GM13977 (cell line): ENCODE measurements around the gene RGS19.

Experiments used
- DNase-seq: peaks from one replicate; pipeline ENCODE4 v3.0.0; 2012; ENCODE audit warnings: low spot score
- CTCF ChIP-seq: IDR thresholded peaks from 2 replicates; pipeline ENCODE4 v1.5.1; 2012; ENCODE audit warnings: mild to moderate bottlenecking, control low read depth; ENCODE audit not compliant: insufficient read depth; ENCODE audit errors: extremely low read depth, missing control alignments
- in situ Hi-C: fragments of 300-500 bp; cut with MboI; formaldehyde crosslinking; loops from one replicate; pipeline ENCODE4 v1.12.0; 2022; ENCODE audit warnings: low sequenced_read_pairs, low pct_unique_long_range_greater_than_20kb, mixed read lengths, inconsistent platforms; ENCODE audit not compliant: unreplicated experiment

RGS19 gene

DNA sequence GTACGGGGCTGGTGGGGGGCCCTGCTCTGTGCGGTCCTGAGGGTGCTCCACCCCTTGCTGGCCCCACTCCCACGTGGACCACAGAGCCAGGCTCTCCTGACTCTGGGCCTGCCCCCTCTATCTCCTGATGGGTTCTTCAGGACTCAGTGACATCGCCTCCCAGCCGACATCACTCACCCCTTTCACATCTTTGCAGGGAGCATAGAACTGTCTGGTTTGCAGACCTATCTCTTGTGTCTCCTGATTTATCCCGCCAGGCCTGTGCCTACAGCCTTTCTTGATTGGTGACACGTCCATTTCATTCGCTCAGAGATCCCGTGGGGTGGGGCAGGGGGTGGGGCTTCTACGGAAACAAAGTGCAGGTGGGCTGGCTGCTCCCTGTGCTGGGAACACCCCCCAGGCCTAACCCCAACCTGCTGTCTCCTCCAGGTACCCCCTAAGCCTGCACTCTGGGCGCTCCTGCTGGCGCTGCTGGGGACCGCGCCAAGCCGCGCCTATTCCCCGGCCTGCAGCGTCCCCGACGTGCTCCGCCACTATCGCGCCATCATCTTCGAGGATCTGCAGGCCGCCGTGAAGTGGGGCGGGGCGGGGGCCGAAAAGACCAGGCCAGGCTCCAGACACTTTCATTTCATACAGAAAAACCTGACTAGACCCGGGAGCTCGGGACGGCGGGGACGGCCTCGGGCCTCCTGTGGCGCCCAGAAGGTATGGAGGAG, 41.7 kb downstream of the RGS19 start:
- in situ Hi-C loops, result no loop called here
- DNase-seq, result peak; percentile 82
- TF ChIP-seq CTCF, result peak; percentile 5

DNA sequence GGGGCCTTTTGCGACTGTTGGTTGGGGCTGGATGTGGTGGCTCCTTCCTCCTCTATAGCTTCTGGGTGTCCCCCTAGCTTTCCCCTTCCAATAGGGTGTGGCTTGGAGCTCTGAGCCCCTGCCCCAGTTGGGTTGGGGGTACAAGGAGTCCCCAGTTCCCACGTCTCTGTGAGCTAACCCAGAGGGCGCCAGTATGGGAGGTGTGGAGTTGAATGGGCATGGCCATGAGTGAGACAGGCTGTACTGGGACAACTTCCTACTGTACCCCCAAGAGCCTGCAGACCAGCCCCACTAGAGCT, 42.2 kb downstream of the RGS19 start:
- no peak for DNase-seq
- in situ Hi-C loops, result no loop called here
- TF ChIP-seq CTCF, result no peak

DNA sequence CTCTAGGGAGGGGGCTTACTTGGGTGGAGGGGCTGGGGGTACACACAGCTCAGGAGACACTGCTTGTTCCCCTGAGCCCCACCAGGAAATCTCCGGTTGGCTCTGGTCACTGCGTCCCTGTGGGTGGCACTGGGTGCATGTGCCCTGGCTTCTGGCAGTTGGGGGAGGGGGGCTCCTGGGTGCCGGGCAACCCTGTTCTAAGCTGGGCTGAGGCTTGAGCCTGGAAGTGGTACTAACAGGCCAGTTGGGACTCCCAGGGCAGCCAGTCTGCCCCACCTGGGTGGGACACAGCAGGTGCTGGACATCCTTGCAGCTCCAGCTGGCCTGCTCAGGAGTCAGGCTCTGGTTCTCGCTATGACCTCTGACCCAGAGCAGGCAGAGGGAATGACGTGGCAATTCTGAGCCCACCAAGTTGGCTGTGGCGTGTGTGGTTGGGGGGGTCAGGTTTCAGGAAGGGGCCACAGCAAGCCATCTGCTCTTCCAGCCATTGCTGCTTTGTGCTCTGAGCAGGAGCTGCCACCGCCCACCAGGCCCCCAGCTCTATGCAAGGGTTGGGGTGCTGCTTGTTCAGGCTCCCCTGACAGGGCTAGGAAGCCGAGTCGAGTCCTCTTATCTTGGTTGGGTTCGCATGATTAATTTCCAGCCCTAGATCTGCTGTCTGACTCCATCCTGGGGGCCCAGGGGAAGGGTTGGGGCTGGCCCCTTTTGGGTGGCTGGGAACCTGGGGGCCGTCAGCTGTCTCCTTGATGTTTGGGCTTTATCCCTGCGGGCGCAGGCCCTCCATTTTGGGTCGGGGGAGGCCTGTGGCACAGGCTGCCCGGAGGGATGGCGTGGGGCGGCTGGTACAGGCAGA, 42.7 kb downstream of the RGS19 start:
- in situ Hi-C loops, result no loop called here
- DNase-seq, result peak; percentile 74
- no peak for TF ChIP-seq CTCF

- TF ChIP-seq CTCF, result no peak
- in situ Hi-C loops, result no loop called here
- no peak for DNase-seq
Measured at GRCh38 chr20:64035933-64036345, 43.4 kb downstream of the RGS19 start, which contains the start of gene C20orf204. Gene C20orf204 (plus strand): TSS chr20:64036182. CDS start chr20:64036324, 142 bp downstream.

DNA sequence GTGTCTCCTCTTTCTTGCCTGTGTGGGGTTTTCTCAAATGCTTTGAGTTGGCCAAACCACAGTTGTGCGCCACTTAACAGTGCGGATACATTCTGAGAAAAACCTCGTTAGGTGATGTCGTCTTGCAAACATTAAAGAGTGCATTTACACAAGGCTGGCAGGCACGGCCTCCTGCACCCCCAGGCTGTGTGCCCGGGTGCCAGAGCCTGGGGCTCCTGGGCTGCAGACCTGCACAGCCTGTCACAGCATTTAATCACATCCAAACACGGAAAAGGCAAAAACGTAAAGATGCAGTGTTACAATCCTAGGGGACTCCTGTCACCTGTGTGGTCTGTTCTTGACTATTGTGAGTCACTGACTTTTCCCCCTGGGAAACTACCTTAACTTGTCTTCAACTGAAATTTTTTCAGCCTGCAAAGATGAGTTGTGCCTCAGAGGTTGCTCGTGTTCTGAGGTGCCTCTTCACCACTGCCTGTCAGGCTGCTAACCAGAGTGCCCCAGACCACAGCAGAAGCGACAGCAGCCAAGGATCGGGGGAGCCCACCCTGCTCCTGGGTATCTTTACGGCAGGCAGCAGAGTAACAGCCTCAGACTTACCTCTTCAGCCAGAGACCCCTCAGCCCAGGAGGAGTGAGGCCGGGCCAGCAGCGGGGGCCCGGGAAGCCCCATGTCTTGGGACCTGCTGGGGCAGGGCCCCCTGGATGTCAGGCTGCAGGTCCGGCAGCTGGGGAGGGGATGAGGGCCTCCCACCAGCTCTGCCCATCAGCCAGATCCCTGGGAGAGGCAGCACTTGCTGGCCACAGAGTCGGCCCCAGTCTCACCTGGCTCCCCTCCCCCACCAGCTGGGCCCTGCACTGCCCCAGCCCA, 44.0 kb downstream of the RGS19 start:
- in situ Hi-C loops, result no loop called here
- TF ChIP-seq CTCF, result no peak
- DNase-seq, result peak; percentile 83

DNA sequence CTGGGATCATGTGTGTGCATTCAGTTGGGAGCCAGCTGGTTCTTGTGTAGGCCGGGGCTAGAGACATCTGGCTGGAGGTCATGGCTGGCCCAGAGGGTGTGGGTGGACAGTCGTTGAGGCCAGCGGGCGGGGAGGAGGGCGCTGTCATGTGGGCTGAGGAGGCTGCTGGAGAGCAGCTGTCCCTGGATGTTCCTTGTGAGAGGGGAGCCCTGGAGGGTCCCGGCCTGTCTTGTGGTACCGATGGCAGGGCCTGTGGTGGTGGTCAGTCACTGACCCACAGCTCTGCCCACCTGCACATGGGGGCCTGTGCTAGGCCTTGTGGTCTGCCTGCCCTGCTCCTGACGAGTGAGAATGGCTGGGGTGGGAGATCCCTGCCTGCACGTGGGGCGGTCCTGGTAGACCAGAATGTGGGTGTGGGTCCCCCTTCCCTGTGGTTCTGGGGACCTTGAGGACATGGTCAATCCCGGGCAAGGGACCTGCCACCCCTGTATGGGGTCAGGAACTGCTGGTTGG, 45.3 kb downstream of the RGS19 start:
- no peak for TF ChIP-seq CTCF
- no peak for DNase-seq
- in situ Hi-C loops, result no loop called here
